GM18508 (cell line): ENCODE measurements around the gene YAF2.

Experiments used
- ATAC-seq: cut with Tn5 transposase; IDR thresholded peaks from one replicate; pipeline ENCODE4 v1.9.1; 2021; ENCODE audit warnings: moderate number of reproducible peaks; ENCODE audit not compliant: insufficient read depth, unreplicated experiment

Gene YAF2

GRCh38 chr12:42238240-42239140, at the start of gene YAF2:
YAF2 (minus strand) TSS chr12:42238248; CDS start chr12:42238180, 68 bp downstream.
- ATAC-seq: peak; percentile 53

GRCh38 chr12:42286741-42287140, 48.7 kb upstream of the YAF2 start:
- ATAC-seq: no peak

- ATAC-seq: no peak
These were observed 47.4 kb upstream of the YAF2 start for GRCh38 chr12:42285431-42285830.

GRCh38 chr12:42284876-42285275, 46.8 kb upstream of the YAF2 start:
- no peak for ATAC-seq

GRCh38 chr12:42284157-42284556, 46.1 kb upstream of the YAF2 start:
- ATAC-seq: no peak

GRCh38 chr12:42283739-42284138, 45.7 kb upstream of the YAF2 start:
- no peak for ATAC-seq

- ATAC-seq: no peak
These were observed 44.2 kb upstream of the YAF2 start for GRCh38 chr12:42282294-42282693.

GRCh38 chr12:42281844-42282243, 43.8 kb upstream of the YAF2 start:
- no peak for ATAC-seq

GRCh38 chr12:42281278-42281677, 43.2 kb upstream of the YAF2 start:
- no peak for ATAC-seq

GRCh38 chr12:42278128-42278510, 40.1 kb upstream of the YAF2 start:
- no peak for ATAC-seq

GRCh38 chr12:42277396-42278127, 39.5 kb upstream of the YAF2 start:
- ATAC-seq: no peak

GRCh38 chr12:42275499-42275898, 37.5 kb upstream of the YAF2 start:
- no peak for ATAC-seq

- no peak for ATAC-seq
These were observed 35.7 kb upstream of the YAF2 start for GRCh38 chr12:42273706-42274105.

- ATAC-seq: no peak
These were observed 32.5 kb upstream of the YAF2 start for GRCh38 chr12:42270596-42270995.

GRCh38 chr12:42267413-42268190, 29.6 kb upstream of the YAF2 start:
- ATAC-seq: no peak

GRCh38 chr12:42266579-42267230, 28.7 kb upstream of the YAF2 start:
- ATAC-seq: no peak

- ATAC-seq: no peak
These were observed 24.2 kb upstream of the YAF2 start for GRCh38 chr12:42262271-42262670.

- ATAC-seq: no peak
These were observed 23.7 kb upstream of the YAF2 start for GRCh38 chr12:42261708-42262107.

- no peak for ATAC-seq
These were observed 22.5 kb upstream of the YAF2 start for GRCh38 chr12:42260518-42260917.

GRCh38 chr12:42259699-42260098, 21.7 kb upstream of the YAF2 start:
- ATAC-seq: no peak
